HL-60 (cell line): ENCODE results near the gene MERTK.

Source experiments
- GABPA ChIP-seq: IDR thresholded peaks from 2 replicates; pipeline ENCODE4 v1.6.1; 2012; ENCODE audit warnings: low read depth
- POLR2AphosphoS5 ChIP-seq: IDR thresholded peaks from 2 replicates; pipeline ENCODE4 v1.6.1; 2012; ENCODE audit warnings: low read depth
- REST ChIP-seq: IDR thresholded peaks from 2 replicates; pipeline ENCODE4 v1.6.1; 2012; ENCODE audit warnings: low read depth; ENCODE audit not compliant: insufficient replicate concordance
- SPI1 ChIP-seq: IDR thresholded peaks from 2 replicates; pipeline ENCODE4 v1.6.1; 2012; ENCODE audit warnings: low read depth, mild to moderate bottlenecking, borderline replicate concordance
- TF ChIP-seq, protein P1 (sequence below): IDR thresholded peaks from one replicate; pipeline ENCODE4 v1.5.1; 2011; ENCODE audit warnings: low read length, control low read depth, inconsistent platforms; ENCODE audit not compliant: insufficient read depth

DNA sequence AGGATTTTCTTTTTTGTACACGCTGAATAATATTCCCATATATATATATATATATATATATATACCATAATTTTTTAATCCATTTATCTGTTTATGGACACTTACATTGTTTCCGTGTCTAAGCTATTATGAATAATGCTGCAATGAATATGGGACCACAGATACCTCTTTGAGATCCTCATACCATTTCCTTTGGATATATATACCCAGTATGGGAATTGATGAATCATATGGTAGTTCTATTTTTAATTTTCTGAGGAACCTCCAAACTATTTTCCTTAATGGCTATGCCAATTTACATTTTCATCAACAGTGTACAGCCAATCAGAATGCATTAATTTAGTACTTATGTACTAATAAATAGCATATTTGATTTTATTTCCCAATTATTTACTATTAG, 53.1 kb downstream of the MERTK start:
- TF ChIP-seq REST (no peak), POLR2AphosphoS5 (no peak), GABPA (no peak), SPI1 (no peak)
- TF ChIP-seq, protein P1, sequence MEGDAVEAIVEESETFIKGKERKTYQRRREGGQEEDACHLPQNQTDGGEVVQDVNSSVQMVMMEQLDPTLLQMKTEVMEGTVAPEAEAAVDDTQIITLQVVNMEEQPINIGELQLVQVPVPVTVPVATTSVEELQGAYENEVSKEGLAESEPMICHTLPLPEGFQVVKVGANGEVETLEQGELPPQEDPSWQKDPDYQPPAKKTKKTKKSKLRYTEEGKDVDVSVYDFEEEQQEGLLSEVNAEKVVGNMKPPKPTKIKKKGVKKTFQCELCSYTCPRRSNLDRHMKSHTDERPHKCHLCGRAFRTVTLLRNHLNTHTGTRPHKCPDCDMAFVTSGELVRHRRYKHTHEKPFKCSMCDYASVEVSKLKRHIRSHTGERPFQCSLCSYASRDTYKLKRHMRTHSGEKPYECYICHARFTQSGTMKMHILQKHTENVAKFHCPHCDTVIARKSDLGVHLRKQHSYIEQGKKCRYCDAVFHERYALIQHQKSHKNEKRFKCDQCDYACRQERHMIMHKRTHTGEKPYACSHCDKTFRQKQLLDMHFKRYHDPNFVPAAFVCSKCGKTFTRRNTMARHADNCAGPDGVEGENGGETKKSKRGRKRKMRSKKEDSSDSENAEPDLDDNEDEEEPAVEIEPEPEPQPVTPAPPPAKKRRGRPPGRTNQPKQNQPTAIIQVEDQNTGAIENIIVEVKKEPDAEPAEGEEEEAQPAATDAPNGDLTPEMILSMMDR = no peak
